Measurements from ENCODE around the gene PLEKHJ1. TPM values are rescaled to one million over a fixed set of nuclear protein-coding genes. Genes with fewer than 3 reads are reported as not detected.
A peak's percentile ranks its signal among the peaks of the same experiment; 100 is the strongest.

Gene PLEKHJ1
- total RNA-seq, 1 donor from 2014 or later: 78.3 TPM

DNA sequence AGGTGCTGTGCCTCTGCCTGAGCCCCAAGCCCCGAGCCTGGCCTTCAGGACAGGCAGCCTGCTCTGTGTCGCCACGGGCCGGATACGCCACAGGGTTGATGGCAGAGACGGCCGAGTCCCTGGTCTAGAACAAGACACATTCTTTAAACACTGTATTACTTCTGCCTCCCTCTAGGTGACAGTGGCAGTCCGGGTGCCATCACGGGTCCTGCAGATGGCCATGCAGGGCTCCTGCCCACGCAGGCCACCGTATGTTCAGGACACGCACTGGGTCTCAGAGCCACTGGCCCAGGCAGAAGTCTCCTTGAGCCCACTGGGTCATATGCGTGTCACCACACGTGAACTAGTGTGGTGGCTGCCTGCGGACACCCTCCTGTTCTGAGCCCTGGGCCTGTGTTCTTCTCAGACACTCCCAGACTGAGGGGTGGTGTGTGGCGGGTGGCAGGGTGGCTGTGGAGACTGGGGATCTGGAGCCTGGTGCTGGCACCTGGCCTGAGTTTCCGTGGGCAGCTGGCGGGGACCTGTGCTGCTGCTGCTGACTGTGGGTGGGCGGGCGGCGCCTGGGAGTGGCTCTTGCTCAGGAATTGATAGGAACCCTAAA lies 4.4 kb downstream of the PLEKHJ1 start:
- Histone ChIP-seq H3K27ac (ENCODE audit: low read depth, low read length) (no peak overlapping the region), H4K20me1 (ENCODE audit: insufficient read depth, low read length) (peaks cover 44% of the 10 kb centered on the region), H3K36me3 (ENCODE audit: insufficient read depth, low read length) (peaks cover 7% of the 10 kb centered on the region), H3K4me2 (ENCODE audit: low read length) (no peak overlapping the region), H3K4me3 (ENCODE audit: insufficient read depth, low read depth, low read length) (no peak overlapping the region), H3K9me3 (ENCODE audit: insufficient read depth, low read depth, low read length) (no peaks in the 10 kb centered on the region), H3K27me3 (ENCODE audit: insufficient read depth, low read length) (no peaks in the 10 kb centered on the region), H3K4me1 (ENCODE audit: insufficient read depth, low read length) (peaks cover 25% of the 10 kb centered on the region), H2AFZ (ENCODE audit: low read depth, low read length) (no peak overlapping the region), H3K9ac (ENCODE audit: low read length) (no peak overlapping the region), H3K79me2 (ENCODE audit: insufficient read depth, low read length) (peaks cover 47% of the 10 kb centered on the region)
- Mint-ChIP-seq H3K36me3 (ENCODE audit: low read depth, unreplicated experiment) (peaks cover 2% of the 10 kb centered on the region), H3K27me3 (ENCODE audit: low read depth, unreplicated experiment) (no peaks in the 10 kb centered on the region), H3K27ac (ENCODE audit: unreplicated experiment) (no peak overlapping the region), H3K4me3 (ENCODE audit: unreplicated experiment) (peak overlapping the region; percentile 50), H3K9me3 (ENCODE audit: unreplicated experiment) (no peaks in the 10 kb centered on the region), H3K4me1 (ENCODE audit: low read depth, unreplicated experiment) (peaks cover 7% of the 10 kb centered on the region)
- TF ChIP-seq, protein P1, sequence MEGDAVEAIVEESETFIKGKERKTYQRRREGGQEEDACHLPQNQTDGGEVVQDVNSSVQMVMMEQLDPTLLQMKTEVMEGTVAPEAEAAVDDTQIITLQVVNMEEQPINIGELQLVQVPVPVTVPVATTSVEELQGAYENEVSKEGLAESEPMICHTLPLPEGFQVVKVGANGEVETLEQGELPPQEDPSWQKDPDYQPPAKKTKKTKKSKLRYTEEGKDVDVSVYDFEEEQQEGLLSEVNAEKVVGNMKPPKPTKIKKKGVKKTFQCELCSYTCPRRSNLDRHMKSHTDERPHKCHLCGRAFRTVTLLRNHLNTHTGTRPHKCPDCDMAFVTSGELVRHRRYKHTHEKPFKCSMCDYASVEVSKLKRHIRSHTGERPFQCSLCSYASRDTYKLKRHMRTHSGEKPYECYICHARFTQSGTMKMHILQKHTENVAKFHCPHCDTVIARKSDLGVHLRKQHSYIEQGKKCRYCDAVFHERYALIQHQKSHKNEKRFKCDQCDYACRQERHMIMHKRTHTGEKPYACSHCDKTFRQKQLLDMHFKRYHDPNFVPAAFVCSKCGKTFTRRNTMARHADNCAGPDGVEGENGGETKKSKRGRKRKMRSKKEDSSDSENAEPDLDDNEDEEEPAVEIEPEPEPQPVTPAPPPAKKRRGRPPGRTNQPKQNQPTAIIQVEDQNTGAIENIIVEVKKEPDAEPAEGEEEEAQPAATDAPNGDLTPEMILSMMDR (IDR thresholded peaks at IDR 0.05; ENCODE audit: insufficient read depth, low read depth, low read length): peak; percentile 2
- TF ChIP-seq EZH2 (IDR thresholded peaks at IDR 0.05; ENCODE audit: insufficient read depth, low read length): no peak
- DNase-seq (ENCODE audit: low read depth) (no peak), FAIRE-seq (no peak)

DNA sequence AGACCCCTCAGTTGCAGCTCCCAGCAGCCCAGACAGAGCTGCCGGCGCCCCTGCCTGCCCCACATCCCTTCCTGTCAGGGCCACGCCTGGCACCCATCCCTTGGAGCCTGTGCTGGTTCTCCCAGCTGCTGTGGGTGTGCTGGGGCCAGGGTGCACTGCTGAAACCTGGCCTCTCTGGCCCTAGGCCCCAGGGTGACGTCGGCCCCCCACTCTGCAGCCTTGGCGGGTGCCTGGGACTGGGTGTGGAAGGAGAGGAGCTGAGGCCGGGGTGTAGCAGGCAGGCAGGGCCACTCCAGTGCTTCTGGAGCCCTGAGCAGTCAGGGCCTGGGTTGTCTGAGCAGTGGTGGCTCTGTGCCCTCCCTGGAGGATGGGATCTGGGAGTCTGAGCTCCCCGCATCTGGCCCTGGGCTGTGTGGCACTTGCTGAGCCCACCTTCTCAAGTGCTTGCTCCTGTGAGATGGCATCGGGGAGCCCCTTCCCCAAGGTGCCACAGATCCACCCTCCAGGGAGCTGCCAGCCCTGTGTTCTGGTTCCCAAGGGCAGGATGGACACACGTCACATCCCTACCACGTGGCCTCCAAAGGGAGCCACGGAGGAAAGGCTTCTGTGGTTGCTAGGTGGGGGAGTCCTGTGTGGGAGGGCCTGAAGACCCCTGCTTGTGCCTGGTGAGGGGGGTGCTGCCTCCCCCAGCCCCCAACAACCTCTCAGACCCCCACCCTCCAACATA lies 5.2 kb downstream of the PLEKHJ1 start:
- peaks cover 7% of the 10 kb centered on the region for H3K36me3 ChIP-seq (ENCODE audit: insufficient read depth, low read length)
- peaks cover 25% of the 10 kb centered on the region for H3K4me1 ChIP-seq (ENCODE audit: insufficient read depth, low read length)
- TF ChIP-seq, protein P1 (IDR thresholded peaks at IDR 0.05; ENCODE audit: insufficient read depth, low read depth, low read length): no peak
- TF ChIP-seq EZH2 (IDR thresholded peaks at IDR 0.05; ENCODE audit: insufficient read depth, low read length): no peak
- no peak overlapping the region for H3K4me3 ChIP-seq (ENCODE audit: insufficient read depth, low read depth, low read length)
- H3K9me3 ChIP-seq (ENCODE audit: insufficient read depth, low read depth, low read length): no peaks in the 10 kb centered on the region
- H3K36me3 Mint-ChIP-seq (ENCODE audit: low read depth, unreplicated experiment): peaks cover 2% of the 10 kb centered on the region
- H3K4me2 ChIP-seq (ENCODE audit: low read length): no peak overlapping the region
- H3K79me2 ChIP-seq (ENCODE audit: insufficient read depth, low read length): peaks cover 43% of the 10 kb centered on the region
- no peak overlapping the region for H2AFZ ChIP-seq (ENCODE audit: low read depth, low read length)
- no peak for FAIRE-seq
- no peaks in the 10 kb centered on the region for H3K9me3 Mint-ChIP-seq (ENCODE audit: unreplicated experiment)
- H3K27me3 ChIP-seq (ENCODE audit: insufficient read depth, low read length): no peaks in the 10 kb centered on the region
- H4K20me1 ChIP-seq (ENCODE audit: insufficient read depth, low read length): peaks cover 44% of the 10 kb centered on the region
- no peak overlapping the region for H3K9ac ChIP-seq (ENCODE audit: low read length)
- no peaks in the 10 kb centered on the region for H3K27me3 Mint-ChIP-seq (ENCODE audit: low read depth, unreplicated experiment)
- H3K27ac Mint-ChIP-seq (ENCODE audit: unreplicated experiment): peak overlapping the region; percentile 34
- H3K27ac ChIP-seq (ENCODE audit: low read depth, low read length): no peak overlapping the region
- H3K4me3 Mint-ChIP-seq (ENCODE audit: unreplicated experiment): no peak overlapping the region
- peaks cover 7% of the 10 kb centered on the region for H3K4me1 Mint-ChIP-seq (ENCODE audit: low read depth, unreplicated experiment)
- no peak for DNase-seq (ENCODE audit: low read depth)

Data from astrocyte (in vitro differentiated cells and primary cell).